ENCODE results near the gene TBC1D22B.
"Not testable (repeated sequence)": the region's sequence is repeated elsewhere in the genome, so short reads cannot be mapped to it uniquely, and the experiment has no call there.

Gene TBC1D22B

GRCh38 chr6:37303091-37303660, 45.6 kb downstream of the TBC1D22B start:
- H3K4me3 ChIP-seq (ENCODE audit: low read depth, low read length) = no peak overlapping the region

GRCh38 chr6:37303891-37304503, 46.4 kb downstream of the TBC1D22B start:
- H3K4me3 ChIP-seq (ENCODE audit: low read depth, low read length) = no peak overlapping the region

- H3K4me3 ChIP-seq (ENCODE audit: low read depth, low read length) = no peak overlapping the region
Observed at GRCh38 chr6:37304766-37305165, 47.2 kb downstream of the TBC1D22B start.

DNA sequence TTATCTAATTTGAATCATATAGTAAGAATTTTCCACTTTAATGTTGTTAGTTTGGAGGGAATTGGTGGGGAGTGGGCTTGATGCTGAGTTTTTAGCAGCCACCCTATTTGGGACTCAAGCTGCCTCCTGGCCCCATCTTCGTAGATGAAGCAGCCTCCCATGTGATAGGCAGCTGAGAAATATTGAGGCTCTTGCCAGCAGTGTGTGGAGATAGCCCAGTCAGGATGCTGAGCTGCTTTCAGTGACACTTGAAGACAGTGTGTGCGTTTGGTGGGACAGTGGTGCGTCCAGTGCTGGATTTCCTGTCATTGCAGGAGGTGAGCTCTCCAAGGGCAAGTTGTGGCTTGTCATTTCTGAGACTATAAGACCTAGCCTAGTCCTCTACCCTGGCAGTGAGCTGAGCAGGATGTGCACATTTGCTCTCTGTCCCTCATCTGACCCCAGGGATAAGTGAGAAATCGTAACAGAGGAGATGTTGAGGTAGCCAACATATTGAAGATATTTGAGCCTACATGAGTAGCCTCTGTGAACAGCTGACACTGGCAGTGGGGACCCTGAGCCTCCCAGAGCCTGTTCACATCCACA, 48.4 kb downstream of the TBC1D22B start:
- H3K4me3 ChIP-seq (ENCODE audit: low read depth, low read length) = no peak overlapping the region

DNA sequence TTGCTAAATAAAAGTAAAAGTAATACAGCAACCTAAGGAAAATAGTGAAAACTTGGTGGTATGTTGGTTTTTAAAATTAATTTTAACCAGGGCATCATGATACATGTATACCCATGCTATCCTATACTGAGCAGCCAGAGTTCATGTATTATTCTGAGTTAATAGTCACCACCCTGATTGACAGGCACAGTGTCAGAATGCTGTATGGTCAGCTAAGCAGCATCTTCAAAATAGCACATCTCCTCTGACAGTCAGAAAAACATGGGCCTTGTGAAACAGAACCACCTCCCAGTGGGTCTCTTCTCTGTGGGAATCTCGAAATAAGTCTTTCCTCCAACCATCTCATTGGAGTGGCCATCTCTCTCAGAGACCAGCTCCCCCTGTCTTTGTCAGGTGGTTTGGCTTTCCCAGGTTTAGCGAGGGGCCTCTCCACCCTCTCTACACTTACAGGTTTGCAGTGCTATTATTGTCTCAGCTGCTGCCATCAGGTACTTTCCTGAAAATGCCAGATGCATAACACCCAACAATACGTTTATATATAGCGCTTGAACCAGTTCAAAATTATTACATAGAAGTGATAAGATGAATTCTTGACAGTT, 49.2 kb downstream of the TBC1D22B start:
- no peak overlapping the region for H3K4me3 ChIP-seq (ENCODE audit: low read depth, low read length)

DNA sequence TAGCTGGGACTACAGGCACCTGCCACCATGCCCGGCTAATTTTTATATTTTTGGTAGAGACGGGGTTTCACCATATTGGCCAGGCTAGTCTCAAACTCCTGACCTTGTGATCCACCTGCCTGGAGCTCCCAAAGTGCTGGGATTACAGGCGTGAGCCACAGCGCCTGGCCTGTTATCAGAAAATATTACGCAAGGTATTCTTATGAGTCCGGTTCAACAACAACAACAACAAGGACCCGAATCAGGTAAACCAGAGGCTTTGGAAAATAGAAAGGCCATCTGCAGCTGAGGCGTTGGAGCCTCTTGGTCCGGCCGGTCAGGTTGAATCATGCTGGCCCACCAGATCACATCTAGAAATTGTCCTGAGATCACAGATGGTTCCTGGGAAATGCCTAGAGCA, 49.9 kb downstream of the TBC1D22B start:
- not testable (repeated sequence) for H3K4me3 ChIP-seq (ENCODE audit: low read depth, low read length)

GRCh38 chr6:37308069-37308815, 50.7 kb downstream of the TBC1D22B start:
- H3K4me3 ChIP-seq (ENCODE audit: low read depth, low read length) = no peak overlapping the region

DNA sequence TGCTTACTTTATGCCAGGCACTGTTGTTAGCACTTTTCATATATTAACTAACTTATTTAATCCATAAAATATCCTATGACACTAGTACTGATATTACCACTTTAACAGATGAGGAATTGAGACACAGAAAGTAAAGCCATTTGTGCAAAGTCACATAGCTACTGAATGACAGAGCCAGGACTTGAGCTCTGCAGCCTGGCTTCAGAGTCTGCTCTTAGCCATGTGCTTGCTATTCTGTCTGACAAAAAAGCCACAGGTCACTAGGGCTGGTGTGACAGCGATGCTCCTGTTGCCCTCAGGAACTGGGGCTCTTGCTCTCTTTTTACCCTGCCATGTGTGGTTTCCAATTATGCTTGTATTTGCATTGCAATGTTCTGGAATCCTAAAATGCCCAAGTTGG, 51.5 kb downstream of the TBC1D22B start:
- no peak overlapping the region for H3K4me3 ChIP-seq (ENCODE audit: low read depth, low read length)

- no peak overlapping the region for H3K4me3 ChIP-seq (ENCODE audit: low read depth, low read length)
Observed at GRCh38 chr6:37309692-37310091, 52.1 kb downstream of the TBC1D22B start.

GRCh38 chr6:37310966-37311365, 53.4 kb downstream of the TBC1D22B start:
- H3K4me3 ChIP-seq (ENCODE audit: low read depth, low read length) = no peak overlapping the region

GRCh38 chr6:37311741-37312473, 54.3 kb downstream of the TBC1D22B start:
- no peak overlapping the region for H3K4me3 ChIP-seq (ENCODE audit: low read depth, low read length)

DNA sequence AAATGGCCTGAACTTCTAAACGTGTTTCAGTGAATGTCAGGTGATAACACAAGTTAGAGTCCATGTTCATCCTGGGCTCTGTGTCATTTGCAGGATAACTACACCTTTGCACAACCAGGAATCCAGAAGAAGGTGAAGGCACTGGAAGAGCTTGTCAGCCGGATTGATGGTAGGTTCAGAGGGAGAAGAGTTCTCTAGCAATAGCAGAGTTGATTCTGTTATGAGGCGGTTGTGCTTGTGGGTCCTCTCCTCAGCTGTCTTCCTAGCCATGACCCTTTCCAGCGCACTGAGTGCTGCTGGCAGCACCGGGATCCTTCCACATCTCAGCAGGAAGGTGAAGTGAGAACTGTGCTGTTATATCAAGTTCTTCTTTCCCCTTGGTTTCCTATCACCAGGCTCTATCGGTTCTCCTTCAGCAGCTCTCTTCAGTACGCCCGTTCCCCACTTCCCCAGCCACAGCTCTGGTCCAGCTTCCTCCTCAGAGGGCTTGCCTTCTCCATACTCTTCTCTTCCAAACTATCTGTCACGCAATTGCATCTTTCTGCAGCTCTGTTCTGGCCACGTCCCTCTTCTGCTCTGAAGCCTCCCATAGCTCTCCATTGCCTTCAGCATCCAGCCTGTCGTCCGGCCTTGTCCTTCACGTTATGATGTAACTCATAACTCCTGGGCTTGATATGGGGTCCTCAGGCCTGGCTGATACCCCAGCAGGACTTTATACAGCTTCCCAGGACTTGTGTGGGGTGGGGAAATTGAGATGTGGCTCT, 56.3 kb downstream of the TBC1D22B start:
- H3K4me3 ChIP-seq (ENCODE audit: low read depth, low read length) = no peak overlapping the region

- H3K4me3 ChIP-seq (ENCODE audit: low read depth, low read length) = no peak overlapping the region
Observed at GRCh38 chr6:37314487-37315156, 57.0 kb downstream of the TBC1D22B start.

GRCh38 chr6:37315157-37315515, 57.6 kb downstream of the TBC1D22B start:
- H3K4me3 ChIP-seq (ENCODE audit: low read depth, low read length) = no peak overlapping the region

DNA sequence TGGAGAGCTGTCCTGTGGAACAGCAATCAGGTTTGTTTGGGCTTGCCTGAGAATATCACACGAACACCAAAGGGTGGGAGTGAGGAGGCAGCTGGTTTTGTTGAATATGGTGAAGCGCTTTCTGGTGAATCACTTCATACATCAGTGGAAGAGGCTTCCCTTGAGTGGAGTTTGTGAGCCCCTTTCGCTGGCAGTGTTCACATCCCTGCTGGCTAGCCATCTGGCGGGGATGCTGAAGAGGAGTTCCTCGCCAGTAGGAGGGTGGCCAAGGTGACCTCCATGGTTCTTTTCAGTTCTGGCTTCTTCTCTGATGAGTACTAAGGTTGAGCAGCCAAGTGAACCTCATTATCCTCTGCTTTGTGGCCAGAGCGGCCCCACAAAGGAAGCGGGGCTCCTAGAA, 58.5 kb downstream of the TBC1D22B start:
- no peak overlapping the region for H3K4me3 ChIP-seq (ENCODE audit: low read depth, low read length)

DNA sequence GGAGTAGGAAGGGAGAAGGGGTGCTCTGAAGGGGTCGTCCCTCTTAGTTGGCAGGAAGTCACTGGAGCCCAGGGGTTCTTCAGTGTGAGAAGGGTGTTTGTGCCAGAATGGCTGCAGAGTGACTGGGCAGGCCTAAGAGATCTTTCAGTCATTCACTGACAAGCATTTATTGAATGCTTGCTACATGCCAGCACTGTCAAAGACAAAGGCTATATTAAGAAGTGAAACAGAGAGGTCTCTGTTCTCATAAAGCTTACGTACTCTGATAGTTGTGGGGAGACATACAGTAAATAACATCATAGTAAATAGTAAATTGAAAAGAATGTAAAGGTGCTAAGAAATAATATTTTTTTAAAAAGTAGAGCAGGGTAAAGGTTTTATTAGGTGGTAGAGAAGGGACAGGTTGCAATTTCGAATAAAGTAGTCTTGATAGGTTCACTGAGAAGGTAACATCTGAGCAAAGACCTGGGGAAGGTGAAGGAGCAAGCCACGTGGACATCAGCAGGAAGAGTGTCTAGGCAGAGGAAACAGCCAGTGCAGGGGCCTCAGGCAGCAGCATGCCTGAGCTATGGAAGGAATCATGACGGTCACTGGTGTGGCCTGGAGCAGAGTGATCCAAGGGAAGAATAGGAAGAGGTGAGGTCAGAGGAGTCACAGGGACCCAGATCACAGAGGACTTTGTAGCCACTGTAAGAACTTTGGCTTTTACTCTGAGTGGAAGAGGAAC, 59.9 kb downstream of the TBC1D22B start:
- H3K4me3 ChIP-seq (ENCODE audit: low read depth, low read length) = no peak overlapping the region

GRCh38 chr6:37319156-37319555, 61.6 kb downstream of the TBC1D22B start:
- no peak overlapping the region for H3K4me3 ChIP-seq (ENCODE audit: low read depth, low read length)

GRCh38 chr6:37319856-37320480, 62.4 kb downstream of the TBC1D22B start:
- no peak overlapping the region for H3K4me3 ChIP-seq (ENCODE audit: low read depth, low read length)

DNA sequence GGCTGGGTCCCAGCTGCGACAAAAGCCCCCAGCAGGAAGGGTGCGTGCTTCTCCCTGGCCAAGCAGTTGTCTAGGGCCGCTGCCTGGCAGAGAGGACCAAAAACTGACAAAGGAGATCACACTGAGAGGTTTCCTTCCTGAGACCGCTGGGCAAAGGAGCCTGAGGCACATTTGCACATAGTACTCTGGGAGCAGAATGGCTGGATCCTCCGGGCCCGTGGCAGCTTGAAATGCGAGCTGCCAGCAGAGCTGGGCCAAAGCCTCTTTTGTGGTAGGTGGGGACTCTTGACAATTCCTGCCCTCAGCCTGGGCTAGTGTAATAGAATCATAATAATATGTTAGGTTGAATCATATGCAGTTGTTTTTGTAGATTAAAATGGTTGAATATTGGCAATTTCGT, 63.1 kb downstream of the TBC1D22B start:
- no peak overlapping the region for H3K4me3 ChIP-seq (ENCODE audit: low read depth, low read length)
